ENCODE data around the gene VWA8. TPM values are rescaled to one million over a fixed set of nuclear protein-coding genes. Genes with fewer than 3 reads are reported as not detected.

The VWA8 gene
- total RNA-seq = 10 to 100 TPM; 36.1 to 71.6 (median 60.8) TPM
- polyA plus RNA-seq = 10 to 100 TPM in 1 of 2 donors, 1 to 10 TPM in 1; 7.5 to 19.9 TPM
- long read RNA-seq, donor 1, full-length matches to known transcripts = 3 of 26 reads
- long read RNA-seq, donor 1, partial matches to known transcripts = 14 of 26 reads
- long read RNA-seq, donor 1, other reads (novel, unspliced or antisense) = 9 of 26 reads
- long read RNA-seq, donor 2, full-length matches to known transcripts = 4 of 28 reads
- long read RNA-seq, donor 2, partial matches to known transcripts = 15 of 28 reads
- long read RNA-seq, donor 2, other reads (novel, unspliced or antisense) = 9 of 28 reads
- long read RNA-seq, donor 3, full-length matches to known transcripts = 8 of 37 reads
- long read RNA-seq, donor 3, partial matches to known transcripts = 23 of 37 reads
- long read RNA-seq, donor 3, other reads (novel, unspliced or antisense) = 6 of 37 reads

GRCh38 chr13:41960637-41961465 is at the start of gene VWA8:
Gene VWA8 (minus strand): TSS chr13:41961109. CDS start chr13:41961015, 94 bp downstream.
- DNase-seq = peak; percentile 83 to 85
- intact Hi-C loops (cut with DNase I) = loop anchor here in 6 of 10 donors (2.0 to 10.0 kb wide), 8 partner anchors 44 to 296 kb away; no protein-coding TSS in a partner anchor
- no peak for TF ChIP-seq CTCF (IDR thresholded peaks at IDR 0.05)
- Histone ChIP-seq H3K36me3 (no peaks in the 10 kb centered on the region), H3K4me1 (peaks cover 6 to 36% (median 23%) of the 10 kb centered on the region in 9 donors), H3K27ac (peak within 1 kb of the TSS; percentile 86 to 94 (median 90)), H3K9me3 (no peaks in the 10 kb centered on the region), H3K27me3 (no peaks in the 10 kb centered on the region), H3K4me3 (peak within 1 kb of the TSS; percentile 39 to 88 (median 82))
- 0 to 1% methylated on average over 81 to 83 of the region's 83 CpGs for WGBS, 2 donors
- peak; percentile 94 to 98 (median 96) for ATAC-seq

DNA sequence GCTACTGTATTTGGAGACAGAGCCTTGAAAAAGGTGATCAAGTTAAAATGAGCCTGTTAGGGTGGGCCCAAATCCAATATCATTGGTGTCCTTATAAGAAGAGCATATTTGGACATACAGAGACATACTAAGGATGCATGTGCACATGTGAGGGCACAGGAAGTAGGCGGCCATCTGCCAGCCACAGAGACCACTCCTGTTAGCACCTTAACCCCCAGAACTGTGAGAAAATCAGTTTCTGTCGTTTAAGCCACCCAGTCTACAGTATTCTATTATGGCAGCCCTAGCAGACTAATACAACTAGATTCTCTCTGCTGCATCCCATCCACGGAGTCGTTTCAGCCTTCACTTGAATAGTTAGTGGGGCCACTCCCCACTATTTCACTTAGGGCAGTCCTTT is 48.1 kb upstream of the VWA8 start:
- no peaks in the 10 kb centered on the region for H3K9me3 ChIP-seq
- H3K27ac ChIP-seq = no peak overlapping the region
- TF ChIP-seq CTCF (IDR thresholded peaks at IDR 0.05) = no peak
- no peaks in the 10 kb centered on the region for H3K27me3 ChIP-seq
- DNase-seq (no peak), ATAC-seq (no peak)
- H3K4me1 ChIP-seq = peaks cover 0 to 14% (median 4%) of the 10 kb centered on the region in 9 donors
- 91 to 93% methylated on average over 4 of the region's 4 CpGs for WGBS, 2 donors
- H3K36me3 ChIP-seq = no peaks in the 10 kb centered on the region
- intact Hi-C loops (cut with DNase I) = no loop called here
- H3K4me3 ChIP-seq = no peak overlapping the region

GRCh38 chr13:42007844-42008243 is 46.9 kb upstream of the VWA8 start:
- TF ChIP-seq CTCF (IDR thresholded peaks at IDR 0.05) = no peak
- intact Hi-C loops (cut with DNase I) = no loop called here
- H3K9me3 ChIP-seq = no peaks in the 10 kb centered on the region
- no peaks in the 10 kb centered on the region for H3K27me3 ChIP-seq
- no peak overlapping the region for H3K4me3 ChIP-seq
- no peak for DNase-seq
- no peak overlapping the region for H3K27ac ChIP-seq
- 78 to 86% methylated on average over 1 of the region's 1 CpG for whole genome bisulfite sequencing, 2 donors
- H3K36me3 ChIP-seq = no peaks in the 10 kb centered on the region
- peaks cover 0 to 14% (median 4%) of the 10 kb centered on the region in 9 donors for H3K4me1 ChIP-seq
- no peak for ATAC-seq

DNA sequence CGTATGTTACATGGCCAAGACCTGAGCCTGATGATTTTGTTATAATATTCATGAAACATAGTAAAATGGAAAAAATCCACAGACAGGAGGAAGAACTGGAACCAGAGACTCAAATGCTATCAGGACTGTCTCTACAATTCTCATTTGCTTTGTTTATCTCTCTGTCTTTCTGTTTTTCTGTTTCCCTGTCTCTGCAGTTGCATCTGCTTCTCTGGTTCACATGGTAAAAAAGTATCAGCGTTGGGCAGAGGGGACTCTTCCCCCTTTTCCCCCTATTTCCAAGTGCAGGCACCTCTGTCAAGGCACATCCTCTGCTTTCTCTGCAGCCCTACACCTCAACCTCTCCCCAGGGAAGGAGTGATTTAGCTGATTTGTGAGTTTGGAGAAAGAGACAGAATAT is 41.2 kb upstream of the VWA8 start:
- Histone ChIP-seq H3K27me3 (no peaks in the 10 kb centered on the region), H3K36me3 (no peaks in the 10 kb centered on the region), H3K27ac (no peak overlapping the region), H3K4me1 (peaks cover 0 to 2% (median 0%) of the 10 kb centered on the region in 9 donors), H3K9me3 (no peaks in the 10 kb centered on the region), H3K4me3 (no peak overlapping the region)
- no peak for DNase-seq
- 67 to 79% methylated on average over 2 of the region's 2 CpGs for WGBS, 2 donors
- ATAC-seq = no peak
- no peak for TF ChIP-seq CTCF (IDR thresholded peaks at IDR 0.05)
- intact Hi-C loops (cut with DNase I) = no loop called here

Measured in heart right ventricle (tissue), 16 donors.